Fibroblast of skin of right biceps (primary cell): ENCODE measurements around the gene TEDDM1.

Source experiments
- DNase-seq: peaks from one replicate; pipeline ENCODE4 v3.0.0-alpha.2; 2013

Gene TEDDM1

DNA sequence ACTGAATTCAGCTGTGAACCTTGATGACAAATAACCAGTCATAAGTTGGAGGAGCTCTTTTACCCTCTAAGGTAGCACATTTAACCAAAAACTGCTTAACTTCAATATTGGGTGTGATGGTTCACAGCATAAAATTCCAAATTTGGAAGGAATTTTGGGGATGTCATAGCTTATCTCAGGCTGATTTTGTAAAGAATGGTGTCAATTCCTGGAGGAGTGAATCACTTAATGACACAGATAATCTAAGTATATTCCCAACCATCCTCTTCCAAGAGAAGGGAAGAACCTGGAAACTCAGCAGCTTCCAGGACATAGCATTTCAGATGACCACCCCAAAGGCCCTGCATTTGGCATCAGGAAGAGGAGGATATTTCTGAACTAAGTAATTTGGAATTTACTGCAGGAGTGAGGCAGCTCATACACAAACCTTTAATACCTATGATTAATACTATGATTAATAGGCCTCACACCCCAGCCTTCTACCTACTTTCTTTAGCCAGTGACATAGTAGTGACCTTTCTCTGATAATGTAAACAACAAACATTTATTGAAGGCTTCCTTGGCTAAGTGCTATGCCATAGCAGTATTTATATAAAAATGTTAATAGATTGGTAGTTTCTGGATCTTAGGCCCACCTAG, 23.4 kb downstream of the TEDDM1 start:
- peak; percentile 80 for DNase-seq

DNA sequence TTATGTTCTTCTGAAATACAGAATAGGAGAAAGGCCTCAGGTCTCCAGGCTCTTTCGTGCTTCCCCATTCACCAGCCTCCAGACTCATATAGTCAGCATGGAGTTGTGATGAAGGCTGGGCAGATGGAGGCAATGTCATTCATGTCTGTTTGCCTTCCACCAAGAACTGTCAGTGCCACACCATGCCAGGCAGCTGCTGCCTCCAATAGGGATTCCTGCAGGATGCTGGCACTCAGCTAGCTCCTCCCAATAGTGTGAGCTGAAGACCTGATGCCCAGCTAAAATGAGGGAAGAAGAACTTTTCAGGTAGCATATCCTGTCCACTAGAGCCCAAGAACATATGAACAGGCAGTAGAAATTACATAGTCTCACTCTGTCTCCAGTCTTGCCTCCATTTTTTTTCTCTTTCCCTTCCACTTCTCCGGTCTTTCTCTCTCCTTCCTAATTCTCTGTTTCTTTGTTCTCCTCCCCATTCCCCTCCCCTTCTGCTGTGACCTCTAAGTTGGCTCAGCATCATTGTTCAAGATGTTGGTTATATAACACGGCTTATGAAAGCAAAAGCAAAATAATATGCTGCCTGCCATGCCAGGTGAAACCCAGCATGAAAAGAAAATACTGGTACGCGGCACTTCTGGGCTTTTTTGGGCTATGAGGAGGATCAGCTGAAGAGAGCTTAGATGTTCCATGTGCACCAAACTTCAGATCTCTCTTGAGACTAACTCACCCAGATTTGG, 26.2 kb downstream of the TEDDM1 start:
- DNase-seq: no peak

DNA sequence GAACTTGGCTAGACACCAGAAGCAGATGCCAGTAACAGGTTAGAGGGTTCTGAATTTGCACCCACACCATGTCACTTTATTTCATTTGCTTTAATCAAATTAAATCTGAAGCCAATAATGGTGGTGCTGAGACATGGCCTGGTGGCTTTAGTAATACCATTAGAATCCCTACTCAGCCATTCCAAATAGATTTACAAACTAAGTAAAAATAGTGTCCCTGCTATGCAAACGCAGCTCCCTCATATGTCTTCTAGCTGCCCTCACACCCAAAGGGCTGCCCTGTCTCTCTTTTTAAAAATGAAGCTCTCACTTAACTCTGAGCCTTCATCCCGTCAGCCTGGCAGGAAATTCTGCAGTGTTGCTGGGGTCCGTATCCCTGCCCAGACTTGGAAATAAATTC, 29.9 kb downstream of the TEDDM1 start:
- no peak for DNase-seq

DNA sequence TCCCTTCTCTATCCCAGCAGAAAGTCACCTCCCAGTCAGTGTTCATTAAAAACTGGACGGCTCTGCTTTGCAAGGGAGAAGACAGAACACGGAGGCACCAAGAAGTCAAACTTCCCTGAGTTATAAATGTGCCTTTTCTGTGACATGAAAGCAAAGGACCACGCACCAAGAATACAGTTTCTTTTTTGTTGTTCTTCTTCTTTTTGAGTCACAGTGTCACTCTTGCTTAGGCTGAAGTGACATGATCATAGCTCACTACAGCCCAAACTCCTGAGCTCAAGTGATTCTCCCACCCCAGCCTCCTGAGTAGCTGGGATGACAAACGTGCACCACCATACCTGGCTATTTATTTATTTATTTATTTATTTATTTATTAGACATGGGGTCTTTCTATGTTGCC, 31.6 kb downstream of the TEDDM1 start:
- no peak for DNase-seq

DNA sequence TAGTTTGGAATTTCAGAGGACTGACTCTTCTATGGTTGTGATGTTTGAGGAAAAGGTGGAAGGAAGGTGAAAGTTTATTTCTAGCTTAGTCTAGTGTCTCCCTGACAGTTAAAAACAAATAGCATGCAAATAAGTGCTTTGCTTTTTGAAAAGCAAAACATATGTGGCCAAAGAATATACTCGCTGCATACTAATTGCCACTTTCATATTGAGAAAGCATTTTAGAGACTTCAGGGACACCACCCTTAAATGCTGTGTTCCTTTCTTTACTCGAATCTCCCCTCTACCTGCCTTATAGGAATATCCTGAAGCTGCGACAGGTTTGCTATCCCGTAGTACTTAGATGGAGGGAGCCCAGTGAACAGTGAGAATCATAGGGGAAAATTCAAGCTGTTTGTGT, 32.1 kb downstream of the TEDDM1 start:
- DNase-seq: no peak

DNA sequence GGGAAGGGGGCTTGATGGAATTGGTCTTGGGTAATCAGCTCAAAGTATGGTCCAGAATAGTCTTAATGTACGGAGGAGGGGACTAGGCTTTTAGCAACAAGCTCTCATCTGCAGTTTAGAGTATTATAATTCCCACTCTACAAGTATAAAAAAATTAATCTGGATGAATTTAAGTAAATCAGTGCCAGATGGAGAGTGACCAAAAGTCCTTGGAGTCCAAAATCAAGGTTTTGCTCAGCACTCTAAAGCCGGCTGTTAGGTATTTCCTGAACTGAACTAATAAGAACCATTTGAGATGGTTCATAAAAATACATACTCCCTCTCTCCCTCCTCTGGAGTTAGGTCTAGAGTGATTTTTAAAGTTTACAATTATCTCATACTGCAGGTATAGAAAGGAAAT, 32.5 kb downstream of the TEDDM1 start:
- no peak for DNase-seq

DNA sequence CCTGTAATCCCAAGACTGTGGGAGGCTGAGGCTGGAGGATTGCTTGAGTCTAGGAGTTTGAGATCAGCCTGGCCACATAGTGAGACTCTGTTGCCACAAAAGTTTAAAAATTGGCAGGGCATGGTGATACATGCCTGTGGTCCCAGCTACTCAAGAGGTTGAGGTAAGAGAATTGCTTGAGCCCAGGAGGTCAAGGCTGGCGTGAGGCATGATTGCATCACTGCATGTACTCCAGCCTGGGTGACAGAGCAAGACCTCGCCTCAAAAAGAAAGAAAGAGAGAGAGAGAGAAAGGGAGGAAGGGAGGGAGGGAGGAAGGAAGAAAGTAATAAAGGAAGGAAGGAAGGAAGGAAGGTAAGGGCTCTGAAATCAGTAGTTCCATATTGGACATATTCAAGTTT, 33.9 kb downstream of the TEDDM1 start:
- DNase-seq: no peak

DNA sequence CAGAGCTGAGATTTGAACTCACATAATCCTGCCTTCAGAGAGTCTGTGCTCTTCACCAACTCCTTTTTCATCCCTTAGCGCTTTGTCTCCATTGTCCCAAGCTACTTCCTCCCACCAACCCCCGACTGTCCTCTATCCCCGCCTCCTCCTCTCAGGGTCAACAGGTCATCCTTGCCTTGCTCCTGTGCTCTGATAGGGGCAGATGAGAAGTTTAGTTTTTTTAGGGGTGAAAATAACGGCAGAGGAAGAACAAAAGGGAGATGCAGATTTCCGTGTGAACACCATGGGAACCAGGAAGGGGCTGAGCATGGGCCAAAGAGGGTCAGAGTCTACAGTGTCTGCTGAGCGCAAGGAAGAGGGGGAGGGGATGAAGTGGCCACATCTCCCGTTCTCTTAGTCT, 40.8 kb downstream of the TEDDM1 start:
- DNase-seq: no peak

DNA sequence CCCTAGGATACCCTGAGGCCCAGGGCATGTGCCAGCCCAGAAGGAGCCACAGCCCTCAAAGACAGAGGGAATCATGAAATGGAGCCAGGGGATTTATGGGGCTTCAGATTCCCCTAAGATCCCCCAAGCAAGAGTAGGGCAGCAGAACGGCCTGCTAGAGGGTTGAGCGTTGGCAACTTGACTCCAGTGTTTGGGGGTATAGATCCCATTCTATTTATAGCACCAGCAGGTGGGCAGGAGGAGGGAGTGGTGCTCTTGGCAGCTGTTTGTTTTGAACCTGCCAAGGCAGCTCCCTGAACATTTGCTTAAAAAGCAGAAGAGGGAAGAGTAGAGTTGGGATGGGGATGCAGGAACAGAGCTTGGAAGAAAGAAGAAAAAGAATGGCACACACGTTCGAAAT, 42.6 kb downstream of the TEDDM1 start:
- DNase-seq: no peak

DNA sequence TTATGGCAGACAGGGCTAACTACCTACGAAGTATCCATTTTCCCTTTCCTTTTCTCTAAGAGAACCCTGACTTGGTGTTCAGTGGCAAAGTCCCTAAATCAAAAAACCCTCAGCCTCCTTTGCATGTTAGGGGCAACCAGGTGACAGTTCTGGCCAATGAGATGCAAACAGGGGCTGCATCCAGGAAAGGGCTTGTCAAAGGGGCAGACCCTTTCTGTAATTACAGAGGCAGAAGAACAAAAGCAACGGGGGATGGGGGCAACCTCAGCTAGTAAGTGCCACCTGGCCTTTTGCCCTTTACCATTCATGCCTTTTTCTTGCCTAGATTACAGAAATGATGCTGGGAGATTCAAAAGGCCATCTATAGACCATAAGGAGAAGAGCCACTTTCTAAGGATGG, 43.3 kb downstream of the TEDDM1 start:
- DNase-seq: no peak

DNA sequence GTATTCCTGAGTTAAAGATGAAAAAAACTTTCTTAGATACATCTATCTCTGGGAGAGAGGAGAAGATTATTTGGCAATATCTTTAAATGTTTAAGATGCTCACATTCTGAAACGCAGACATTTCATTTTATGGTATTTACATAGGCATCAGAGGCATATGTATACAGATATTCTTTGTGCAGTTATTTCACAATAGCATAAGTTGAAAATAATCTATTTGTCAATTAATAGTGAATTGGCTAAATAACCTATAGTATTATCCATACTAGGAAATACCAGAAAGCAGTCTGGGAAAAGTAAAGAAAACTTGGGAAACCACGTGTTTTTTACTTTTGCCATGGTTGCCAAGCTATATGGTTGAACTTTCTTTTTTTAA, 44.8 kb downstream of the TEDDM1 start:
- no peak for DNase-seq

DNA sequence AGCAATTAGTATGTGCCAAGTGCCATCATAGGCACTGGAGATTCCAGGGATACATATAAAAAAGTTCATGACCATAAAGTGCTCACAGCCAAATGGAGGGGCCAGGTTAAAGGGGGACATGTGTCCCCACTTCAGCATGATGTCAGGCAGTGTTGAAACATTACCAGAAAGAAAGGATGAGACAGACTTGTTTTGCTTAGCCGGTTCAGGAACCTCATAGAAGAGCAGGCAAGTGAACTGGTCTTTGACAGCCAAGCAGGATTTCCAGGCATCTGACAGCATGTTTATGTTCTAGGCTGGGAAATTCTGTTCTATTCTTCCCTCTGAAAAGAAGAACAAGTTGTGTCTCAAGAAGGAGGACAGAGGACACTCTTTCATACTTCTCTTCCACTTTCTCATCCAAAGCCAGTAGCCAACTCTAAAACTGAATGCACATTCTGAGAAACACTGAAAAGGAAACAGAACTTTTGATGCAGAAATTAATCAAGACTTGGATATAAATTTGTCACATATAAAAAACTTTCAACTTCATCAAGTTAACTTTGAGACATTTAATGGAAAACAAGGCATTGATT, 48.6 kb downstream of the TEDDM1 start:
- DNase-seq: no peak

DNA sequence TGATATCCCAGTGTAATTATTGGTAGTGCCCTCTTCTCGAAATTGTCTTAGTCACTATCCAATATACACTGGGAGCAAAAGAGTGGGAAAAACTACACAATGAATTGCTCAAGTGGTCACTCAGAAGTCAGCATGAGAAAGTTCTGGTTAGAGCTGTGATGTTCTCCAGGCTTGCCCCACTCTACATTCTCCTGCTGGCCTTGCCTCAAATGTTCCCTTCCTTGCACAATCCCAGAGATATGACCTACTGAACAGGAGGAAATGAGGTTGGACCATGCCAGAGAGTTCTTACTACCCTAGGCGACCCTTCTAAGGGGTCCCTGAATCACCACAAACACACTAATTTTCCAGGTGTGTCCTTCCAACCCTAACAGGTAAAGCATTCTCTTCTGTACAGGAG, 49.6 kb downstream of the TEDDM1 start:
- DNase-seq: no peak

DNA sequence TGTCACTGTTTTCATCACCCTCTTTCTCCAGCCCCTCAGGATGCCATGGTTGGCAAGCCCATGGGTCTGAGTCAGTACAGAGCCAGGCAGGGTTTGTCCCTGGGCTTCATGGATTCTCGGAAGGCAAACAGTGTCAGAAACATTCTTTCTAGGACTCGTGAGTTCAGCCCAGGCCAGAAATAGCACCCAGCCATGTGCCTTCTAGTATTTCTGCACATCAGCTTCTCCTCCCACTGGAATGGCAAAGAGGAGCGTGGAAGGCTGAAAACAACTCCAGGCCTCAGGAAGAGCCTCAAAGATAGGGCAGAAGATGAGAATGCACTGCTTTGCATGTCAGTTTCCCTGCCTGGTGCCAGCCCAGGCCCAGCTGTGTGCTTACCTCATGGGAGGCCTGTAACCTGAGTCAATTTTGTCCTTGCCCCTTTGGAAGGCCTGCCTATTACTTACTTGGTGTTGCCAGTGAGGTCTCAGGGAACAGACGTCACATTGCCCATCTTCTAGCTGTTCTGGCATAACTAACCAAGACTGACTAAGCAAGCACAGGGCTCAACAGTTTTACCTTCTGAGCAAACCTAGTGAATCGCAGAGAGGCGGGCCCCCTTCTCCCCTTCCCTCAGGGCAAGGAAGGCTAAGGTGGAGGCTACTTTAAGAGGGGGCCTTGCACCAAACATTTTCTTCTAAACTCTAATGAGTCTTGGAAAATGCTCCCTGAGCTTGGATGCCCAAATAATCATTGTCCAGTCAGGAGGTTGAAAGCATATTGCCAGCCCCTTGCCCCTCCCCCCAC, 51.3 kb downstream of the TEDDM1 start:
- DNase-seq: no peak
